CD4-positive, alpha-beta T cell (primary cell): ENCODE results near the gene ATMIN. TPM values are rescaled to one million over a fixed set of nuclear protein-coding genes. Genes with fewer than 3 reads are reported as not detected.

Source experiments
- ATAC-seq: fragments of 200-7000 bp; cut with Tn5 transposase; one replicate; pipeline ENCODE4 v1.10.0; 2022; ENCODE audit warnings: mild to moderate bottlenecking; ENCODE audit not compliant: poor library complexity
- CTCF ChIA-PET: fragments of 350-600 bp; sonication (Branson Sonifier 250); formaldehyde crosslinking; loops from one replicate; lab custom pipeline; 2021; ENCODE audit warnings: antibody characterized with exemption, inconsistent platforms; lab: Charles Lee
- POLR2A ChIA-PET: fragments of 350-600 bp; sonication (Branson Sonifier 250); formaldehyde crosslinking; loops from one replicate; lab custom pipeline; 2021; ENCODE audit warnings: antibody characterized with exemption, inconsistent platforms; lab: Charles Lee
- DNase-seq, 14 experiments: peaks; one replicate each; pipeline ENCODE4 v3.0.0-alpha.2; 2013 to 2020; ENCODE audit warnings: mixed read lengths in 2 of 14
- H3K27ac ChIP-seq, 2 donors: one replicate each; pipeline versions ENCODE4 v1.5.1 to v1.7.0; 2013; ENCODE audit warnings: low read length in 2 of 2, low read depth in 1 of 2, mild to moderate bottlenecking in 1 of 2
- H3K27me3 ChIP-seq, 2 experiments: 1 replicate in 1 of 2; 2 replicates in 1 of 2; pipeline versions ENCODE4 v1.6.1 to v1.7.0; 2013; ENCODE audit warnings: low read length in 2 of 2, control low read depth in 1 of 2, mild to moderate bottlenecking in 1 of 2, moderate library complexity in 1 of 2; ENCODE audit not compliant: insufficient read depth in 2 of 2, control insufficient read depth in 1 of 2
- H3K36me3 ChIP-seq: one replicate; pipeline ENCODE4 v1.6.1; 2013; ENCODE audit warnings: low read length, control low read depth; ENCODE audit not compliant: insufficient read depth
- H3K4me1 ChIP-seq: one replicate; pipeline ENCODE4 v1.6.1; 2013; ENCODE audit warnings: low read length, control low read depth; ENCODE audit not compliant: insufficient read depth
- H3K4me3 ChIP-seq: one replicate; pipeline ENCODE4 v1.5.1; 2013; ENCODE audit warnings: mild to moderate bottlenecking, low read length, moderate library complexity
- H3K9me3 ChIP-seq, 2 experiments: 1 replicate in 1 of 2; 2 replicates in 1 of 2; pipeline versions ENCODE4 v1.6.1 to v1.7.0; 2013; ENCODE audit warnings: low read length in 2 of 2, mild to moderate bottlenecking in 2 of 2, control low read depth in 1 of 2, moderate library complexity in 1 of 2; ENCODE audit not compliant: control insufficient read depth in 1 of 2, insufficient read depth in 1 of 2
- H3K27ac Mint-ChIP-seq: one replicate; pipeline ENCODE4 v1.8.0; 2020; ENCODE audit warnings: mixed read lengths
- H3K27me3 Mint-ChIP-seq: one replicate; pipeline ENCODE4 v1.8.0; 2021; ENCODE audit warnings: mixed read lengths
- H3K36me3 Mint-ChIP-seq: one replicate; pipeline ENCODE4 v1.8.0; 2021; ENCODE audit warnings: low read depth, mixed read lengths
- H3K4me1 Mint-ChIP-seq: one replicate; pipeline ENCODE4 v1.8.0; 2021; ENCODE audit warnings: low read depth, mixed read lengths
- H3K4me3 Mint-ChIP-seq: one replicate; pipeline ENCODE4 v1.8.0; 2020; ENCODE audit warnings: mild to moderate bottlenecking, mixed read lengths
- H3K9me3 Mint-ChIP-seq: one replicate; pipeline ENCODE4 v1.8.0; 2020; ENCODE audit warnings: mixed read lengths
- CTCF ChIP-seq: fragments of 200-600 bp; IDR thresholded peaks from one replicate; pipeline ENCODE4 v1.8.0; 2022; ENCODE audit warnings: antibody characterized with exemption, mild to moderate bottlenecking
- intact Hi-C, 2 experiments: fragments of 100-400 bp; cut with DNase I in 1 of 2; cut with micrococcal nuclease in 1 of 2; formaldehyde crosslinking; loops; one replicate each; pipeline versions ENCODE4 v1.15.1 to v1.9.0; 2023 to 2025; cut with DNase I, micrococcal nuclease
- total RNA-seq, 174 experiments: library from RNA in 2 of 174; stranded (reverse) in 2 of 174; gene quantifications; one replicate each; pipeline ENCODE4 v1.2.3 and lab custom pipeline; 2021 to 2026

Gene ATMIN
- total RNA-seq, 2 experiments from 2014 or later: 29.9 to 31.7 TPM

- DNase-seq (no peak), ATAC-seq (no peak)
- Mint-ChIP-seq H3K27ac (no peak overlapping the region), H3K9me3 (no peaks in the 10 kb centered on the region), H3K36me3 (peaks cover 53% of the 10 kb centered on the region), H3K4me3 (no peak overlapping the region), H3K27me3 (no peaks in the 10 kb centered on the region), H3K4me1 (peaks cover 65% of the 10 kb centered on the region)
- Histone ChIP-seq H3K4me1 (no peaks in the 10 kb centered on the region), H3K27ac (no peak overlapping the region), H3K4me3 (no peak overlapping the region), H3K9me3 (no peaks in the 10 kb centered on the region), H3K27me3 (no peaks in the 10 kb centered on the region), H3K36me3 (peaks cover 7% of the 10 kb centered on the region)
- POLR2A ChIA-PET: no interaction called here
- CTCF ChIA-PET: no interaction called here
- intact Hi-C loops: no loop called here
- TF ChIP-seq CTCF: no peak
Measured at GRCh38 chr16:80991792-80992430, 43.7 kb upstream of the ATMIN start.

- H3K4me1 Mint-ChIP-seq: peaks cover 66% of the 10 kb centered on the region
- Histone ChIP-seq H3K9me3 (no peaks in the 10 kb centered on the region), H3K36me3 (peaks cover 7% of the 10 kb centered on the region), H3K27ac (no peak overlapping the region), H3K4me1 (no peaks in the 10 kb centered on the region), H3K4me3 (no peak overlapping the region), H3K27me3 (no peaks in the 10 kb centered on the region)
- no peak for TF ChIP-seq CTCF
- intact Hi-C loops: no loop called here
- CTCF ChIA-PET: interaction anchor here (1.7 kb wide), 1 partner anchor 12 kb away, joined by 5 read pairs; no protein-coding TSS in a partner anchor
- POLR2A ChIA-PET: interaction anchor here (0.8 to 1.4 kb wide), 2 partner anchors 12 to 14 kb away, joined by 3 to 5 read pairs; partner anchors contain the start of genes CENPN and CMC2
- H3K9me3 Mint-ChIP-seq: no peaks in the 10 kb centered on the region
- ATAC-seq (no peak), DNase-seq (no peak)
- no peak overlapping the region for H3K27ac Mint-ChIP-seq
- no peaks in the 10 kb centered on the region for H3K27me3 Mint-ChIP-seq
- H3K36me3 Mint-ChIP-seq: peaks cover 53% of the 10 kb centered on the region
- H3K4me3 Mint-ChIP-seq: no peak overlapping the region
Measured at GRCh38 chr16:80992676-80993293, 42.9 kb upstream of the ATMIN start.

GRCh38 chr16:80993307-80993706 is 42.3 kb upstream of the ATMIN start:
- no peak overlapping the region for H3K4me3 Mint-ChIP-seq
- POLR2A ChIA-PET: interaction anchor here (0.8 to 1.4 kb wide), 2 partner anchors 11 to 14 kb away, joined by 3 to 5 read pairs; partner anchors contain the start of genes CENPN and CMC2

More at GRCh38 chr16:80993307-80993706, 42.3 kb upstream of the ATMIN start:
- Mint-ChIP-seq H3K4me1 (peaks cover 66% of the 10 kb centered on the region), H3K27me3 (no peaks in the 10 kb centered on the region), H3K27ac (no peak overlapping the region), H3K36me3 (peaks cover 52% of the 10 kb centered on the region), H3K9me3 (no peaks in the 10 kb centered on the region)
- peaks cover 7% of the 10 kb centered on the region for H3K36me3 ChIP-seq
- CTCF ChIA-PET: interaction anchor here (1.7 kb wide), 1 partner anchor 11 kb away, joined by 5 read pairs; no protein-coding TSS in a partner anchor
- intact Hi-C loops: no loop called here
- no peaks in the 10 kb centered on the region for H3K27me3 ChIP-seq
- no peak for DNase-seq
- H3K9me3 ChIP-seq: no peaks in the 10 kb centered on the region
- ATAC-seq: no peak
- no peak for TF ChIP-seq CTCF
- H3K27ac ChIP-seq: no peak overlapping the region
- no peak overlapping the region for H3K4me3 ChIP-seq
- H3K4me1 ChIP-seq: peaks cover 4% of the 10 kb centered on the region
